ENCODE results near the gene JUND. TPM values are rescaled to one million over a fixed set of nuclear protein-coding genes. Genes with fewer than 3 reads are reported as not detected.

JUND gene
- total and polyA plus RNA-seq, 2 of the 4 experiments (the other 2 are of a cell fraction) = 14.2 to 77.2 TPM

GRCh38 chr19:18295034-18295451, 13.6 kb upstream of the JUND start:
- H3K14ac ChIP-seq (replicated peaks; ENCODE audit: low read depth, low read length) = no peak overlapping the region
- no peak overlapping the region for H3K4ac ChIP-seq (ENCODE audit: low read depth, low read length)
- peak overlapping the region; percentile 43; the same call in 1 of the 2 replicates for H2AK5ac ChIP-seq (ENCODE audit: low read depth, low read length)
- 97% methylated on average over 4 of the region's 4 CpGs; no CpG with 5 or more reads in 1 of the 2 experiments for WGBS, 2 experiments (ENCODE audit: extremely low coverage in 2 of 2, insufficient read length in 1 of 2)
- no peak overlapping the region for H3K23ac ChIP-seq (ENCODE audit: low read depth, low read length)
- peak overlapping the region; percentile 72 for H2AK9ac ChIP-seq (replicated peaks; ENCODE audit: low read depth, low read length, poor library complexity)
- H4K8ac ChIP-seq (ENCODE audit: low read depth in 2 of 2, low read length in 2 of 2) = no peak overlapping the region
- no peak overlapping the region for H3K4me3 ChIP-seq (ENCODE audit: insufficient read depth, low read depth, low read length)
- H2AFZ ChIP-seq (replicated peaks; ENCODE audit: low read length, poor library complexity) = no peak overlapping the region
- H3K36me3 ChIP-seq (ENCODE audit: control insufficient read depth, insufficient read depth, low read length) = no peaks in the 10 kb centered on the region
- H3K27me3 ChIP-seq (ENCODE audit: control insufficient read depth, insufficient read depth, low read length) = no peaks in the 10 kb centered on the region
- no peak overlapping the region for H2BK120ac ChIP-seq (ENCODE audit: low read depth, low read length)
- H3K56ac ChIP-seq (ENCODE audit: extremely low read depth, insufficient read depth, low read length) = no peak overlapping the region
- H2BK5ac ChIP-seq (ENCODE audit: low read depth, low read length, poor library complexity, severe bottlenecking) = peak overlapping the region; percentile 50
- H3K9ac ChIP-seq (ENCODE audit: low read depth, low read length) = no peak overlapping the region
- H2BK15ac ChIP-seq (ENCODE audit: low read depth, low read length) = no peak overlapping the region
- TF ChIP-seq NFE2L2 (IDR thresholded peaks at IDR 0.05; ENCODE audit: low read depth, low read length) (no peak), FOS (IDR thresholded peaks at IDR 0.05; ENCODE audit: low read depth, low read length) (no peak), CHD1 (IDR thresholded peaks at IDR 0.05; ENCODE audit: low read depth, low read length) (no peak)
- ATAC-seq (ENCODE audit: low read depth) = no peak
- intact Hi-C loops (cut with micrococcal nuclease) (no loop called here), dilution Hi-C loops (cut with HindIII; ENCODE audit: low sequenced_read_pairs, unreplicated experiment) (no loop called here), in situ Hi-C loops (cut with MboI; ENCODE audit: low sequenced_read_pairs) (no loop called here)
- H4K20me1 ChIP-seq (ENCODE audit: insufficient read depth, low read length) = no peaks in the 10 kb centered on the region
- 0 out of 2 replicates have a peak, but pooled peaks cover 9% of the 10 kb centered on the region for H3K9me1 ChIP-seq (ENCODE audit: insufficient read depth, low read length)
- H3K79me1 ChIP-seq (ENCODE audit: low read depth in 1 of 2, low read length in 2 of 2) = peaks cover 0 to 4% of the 10 kb centered on the region in 2 experiments; a peak in 1 of 4 replicates
- ChIA-PET CTCF (no interaction called here), POLR2A (ENCODE audit: unreplicated experiment) (no interaction called here)
- H4K5ac ChIP-seq (ENCODE audit: low read depth, low read length) = no peak overlapping the region
- H4K91ac ChIP-seq (ENCODE audit: insufficient read depth, low read depth, low read length) = no peak overlapping the region
- H3K4me2 ChIP-seq (ENCODE audit: low read depth, low read length) = no peak overlapping the region
- no TSS peak for BruUV-seq (replicated peaks)
- H3K9me3 ChIP-seq (ENCODE audit: control insufficient read depth, insufficient read depth, low read length) = no peaks in the 10 kb centered on the region
- H3K27ac ChIP-seq (ENCODE audit: insufficient read depth, low read length) = no peak overlapping the region
- H2BK20ac ChIP-seq (ENCODE audit: low read depth, low read length) = no peak overlapping the region
- H3K4me1 ChIP-seq (ENCODE audit: control insufficient read depth, insufficient read depth, low read length) = peaks cover 28% of the 10 kb centered on the region
- no peak overlapping the region for H3K18ac ChIP-seq (ENCODE audit: low read depth, low read length)
- DNase-seq = no peak
